GM13977 (cell line): Measurements from ENCODE around the gene RBM48.

Experiments
- DNase-seq: peaks from one replicate; pipeline ENCODE4 v3.0.0; 2012; ENCODE audit warnings: low spot score
- CTCF ChIP-seq: IDR thresholded peaks from 2 replicates; pipeline ENCODE4 v1.5.1; 2012; ENCODE audit warnings: mild to moderate bottlenecking, control low read depth; ENCODE audit not compliant: insufficient read depth; ENCODE audit errors: extremely low read depth, missing control alignments
- in situ Hi-C: fragments of 300-500 bp; cut with MboI; formaldehyde crosslinking; loops from one replicate; pipeline ENCODE4 v1.12.0; 2022; ENCODE audit warnings: low sequenced_read_pairs, low pct_unique_long_range_greater_than_20kb, mixed read lengths, inconsistent platforms; ENCODE audit not compliant: unreplicated experiment

Gene RBM48

GRCh38 chr7:92586403-92586802, 57.8 kb downstream of the RBM48 start:
- no peak for TF ChIP-seq CTCF
- in situ Hi-C loops: no loop called here
- no peak for DNase-seq

DNA sequence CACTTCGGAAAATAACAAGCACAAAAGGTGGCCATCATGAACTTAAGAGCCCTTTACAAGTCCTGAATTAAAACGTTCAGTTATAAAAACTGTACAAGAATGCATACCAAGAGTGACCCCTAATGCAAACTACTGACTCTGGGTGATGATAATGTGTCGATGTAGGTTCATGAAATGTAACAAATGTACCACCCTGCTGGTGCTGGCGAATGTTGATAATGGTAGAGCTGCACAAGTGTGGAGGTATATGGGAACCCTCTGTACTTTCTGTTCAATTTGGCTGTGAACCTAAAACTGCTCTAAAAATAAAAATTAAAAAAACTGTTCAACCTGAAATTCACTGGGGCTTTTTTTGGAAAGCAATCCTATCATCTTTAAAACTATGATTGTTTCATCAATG, 58.2 kb downstream of the RBM48 start:
- TF ChIP-seq CTCF: no peak
- DNase-seq: no peak
- in situ Hi-C loops: no loop called here
